Neuronal stem cell (in vitro differentiated cells): ENCODE measurements around the gene CSN3.

Source experiments
- DNase-seq: peaks from one replicate; pipeline ENCODE4 v3.0.0-alpha.2; 2013; ENCODE audit warnings: low spot score
- H2AFZ ChIP-seq: one replicate; pipeline ENCODE4 v1.6.1; 2013; ENCODE audit warnings: mild to moderate bottlenecking, low read length, inconsistent platforms
- H2AK5ac ChIP-seq: 2 replicates; pipeline ENCODE4 v1.6.1; 2013; ENCODE audit warnings: low read depth, mild to moderate bottlenecking, inconsistent platforms, low read length, moderate library complexity, mixed read lengths
- H2BK120ac ChIP-seq: 2 replicates; pipeline ENCODE4 v1.6.1; 2013; ENCODE audit warnings: low read depth, mild to moderate bottlenecking, inconsistent platforms, low read length, moderate library complexity, mixed read lengths
- H2BK12ac ChIP-seq: one replicate; pipeline ENCODE4 v1.6.1; 2013; ENCODE audit warnings: low read length, inconsistent platforms
- H2BK15ac ChIP-seq: 2 replicates; pipeline ENCODE4 v1.6.1; 2013; ENCODE audit warnings: mild to moderate bottlenecking, low read length, inconsistent platforms, mixed read lengths
- H2BK5ac ChIP-seq: one replicate; pipeline ENCODE4 v1.6.1; 2013; ENCODE audit warnings: inconsistent platforms, mild to moderate bottlenecking, low read length, moderate library complexity
- H3K14ac ChIP-seq: one replicate; pipeline ENCODE4 v1.6.1; 2013; ENCODE audit warnings: low read length, inconsistent platforms
- H3K18ac ChIP-seq: 2 replicates; pipeline ENCODE4 v1.6.1; 2013; ENCODE audit warnings: low read length, inconsistent platforms
- H3K23ac ChIP-seq: 2 replicates; pipeline ENCODE4 v1.6.1; 2013; ENCODE audit warnings: low read depth, mild to moderate bottlenecking, mixed read lengths, low read length, inconsistent platforms; ENCODE audit not compliant: poor library complexity
- H3K27ac ChIP-seq: replicated peaks from 3 replicates; pipeline ENCODE4 v1.5.1; 2013; ENCODE audit warnings: low read length, inconsistent platforms
- H3K27me3 ChIP-seq, 3 experiments: 2 replicates each; pipeline ENCODE4 v1.6.1; 2013; ENCODE audit warnings: low read length in 3 of 3, mild to moderate bottlenecking in 2 of 3, inconsistent platforms in 1 of 3, low read depth in 1 of 3, mixed read lengths in 1 of 3, moderate library complexity in 1 of 3; ENCODE audit not compliant: control insufficient read depth in 3 of 3, insufficient read depth in 3 of 3
- H3K36me3 ChIP-seq, 2 donors: replicated peaks in 1 of 2; 2 replicates each; pipeline ENCODE4 v1.6.1; 2013; ENCODE audit warnings: low read length in 2 of 2; ENCODE audit not compliant: control insufficient read depth in 2 of 2, insufficient read depth in 2 of 2
- H3K4ac ChIP-seq: 2 replicates; pipeline ENCODE4 v1.6.1; 2013; ENCODE audit warnings: inconsistent platforms, mild to moderate bottlenecking, low read length, moderate library complexity
- H3K4me1 ChIP-seq, 2 donors: 1 replicate in 1 of 2; 2 replicates in 1 of 2; pipeline ENCODE4 v1.6.1; 2013; ENCODE audit warnings: low read length in 2 of 2, low read depth in 1 of 2; ENCODE audit not compliant: control insufficient read depth in 2 of 2, insufficient read depth in 1 of 2
- H3K4me2 ChIP-seq: one replicate; pipeline ENCODE4 v1.6.1; 2013; ENCODE audit warnings: mild to moderate bottlenecking, low read length, inconsistent platforms; ENCODE audit not compliant: insufficient read depth, poor library complexity, severe bottlenecking
- H3K4me3 ChIP-seq, 2 donors: 2 replicates each; pipeline ENCODE4 v1.5.1; 2013; ENCODE audit warnings: low read length in 2 of 2, mild to moderate bottlenecking in 2 of 2, inconsistent platforms in 1 of 2, moderate library complexity in 1 of 2
- H3K79me1 ChIP-seq: one replicate; pipeline ENCODE4 v1.6.1; 2013; ENCODE audit warnings: low read depth, mild to moderate bottlenecking, inconsistent platforms, low read length, moderate library complexity
- H3K9ac ChIP-seq: one replicate; pipeline ENCODE4 v1.6.1; 2013; ENCODE audit warnings: mild to moderate bottlenecking, low read depth, low read length, inconsistent platforms; ENCODE audit not compliant: poor library complexity
- H3K9me3 ChIP-seq, 2 donors: replicated peaks in 1 of 2; 2 replicates each; pipeline versions ENCODE3 to v1.6.1; 2013; ENCODE audit warnings: low read length in 2 of 2, mild to moderate bottlenecking in 2 of 2, inconsistent platforms in 1 of 2, low read depth in 1 of 2, mixed read lengths in 1 of 2, moderate library complexity in 1 of 2; ENCODE audit not compliant: control insufficient read depth in 2 of 2, insufficient read depth in 1 of 2
- H4K8ac ChIP-seq: one replicate; pipeline ENCODE4 v1.6.1; 2013; ENCODE audit warnings: low read depth, mild to moderate bottlenecking, inconsistent platforms, low read length, moderate library complexity
- H4K91ac ChIP-seq: one replicate; pipeline ENCODE4 v1.6.1; 2013; ENCODE audit warnings: low read length, low read depth, mild to moderate bottlenecking, inconsistent platforms; ENCODE audit not compliant: poor library complexity
- WGBS, 2 donors: extraction: QIAGEN DNeasy Blood & Tissue Kit; methylation state at CpG; one replicate each; pipeline ENCODE4 v1.1.7; 2013; ENCODE audit warnings: missing lambda C conversion rate in 2 of 2, mixed read lengths in 1 of 2; ENCODE audit not compliant: insufficient read length in 2 of 2, insufficient replicate concordance in 1 of 2; ENCODE audit errors: extremely low coverage in 2 of 2; 5-methylcytosine and 5-hydroxymethylcytosine counted together

The CSN3 gene

GRCh38 chr4:70236125-70236524, 6.3 kb upstream of the CSN3 start:
- no peak overlapping the region for H3K4ac ChIP-seq
- H3K27ac ChIP-seq: no peak overlapping the region
- no peak overlapping the region for H3K23ac ChIP-seq
- no peak overlapping the region for H4K91ac ChIP-seq
- H3K4me3 ChIP-seq: no peak overlapping the region
- no peak overlapping the region for H2BK12ac ChIP-seq
- no peak overlapping the region for H3K4me2 ChIP-seq
- no peak overlapping the region for H3K14ac ChIP-seq
- DNase-seq: no peak
- no peak overlapping the region for H4K8ac ChIP-seq
- H3K79me1 ChIP-seq: no peaks in the 10 kb centered on the region
- H2BK15ac ChIP-seq: no peak overlapping the region
- no peak overlapping the region for H3K9ac ChIP-seq
- H3K27me3 ChIP-seq: no peaks in the 10 kb centered on the region
- WGBS, 2 donors: no CpG with 5 or more reads among the region's 1 CpG
- H2AFZ ChIP-seq: no peak overlapping the region
- no peaks in the 10 kb centered on the region for H3K9me3 ChIP-seq
- H3K18ac ChIP-seq: no peak overlapping the region
- H3K4me1 ChIP-seq: no peaks in the 10 kb centered on the region
- H3K36me3 ChIP-seq: no peaks in the 10 kb centered on the region
- no peak overlapping the region for H2BK120ac ChIP-seq
- H2AK5ac ChIP-seq: no peak overlapping the region
- no peak overlapping the region for H2BK5ac ChIP-seq

- no peak overlapping the region for H2BK12ac ChIP-seq
- H2AK5ac ChIP-seq: no peak overlapping the region
- no peak overlapping the region for H2BK5ac ChIP-seq
- H3K9ac ChIP-seq: no peak overlapping the region
- H3K18ac ChIP-seq: no peak overlapping the region
- no peak overlapping the region for H3K4me2 ChIP-seq
- H3K36me3 ChIP-seq: no peaks in the 10 kb centered on the region
- no peaks in the 10 kb centered on the region for H3K9me3 ChIP-seq
- no peaks in the 10 kb centered on the region for H3K79me1 ChIP-seq
- H4K91ac ChIP-seq: no peak overlapping the region
- no peak overlapping the region for H2BK120ac ChIP-seq
- WGBS, 2 donors: no CpG with 5 or more reads among the region's 3 CpGs
- DNase-seq: no peak
- no peaks in the 10 kb centered on the region for H3K4me1 ChIP-seq
- H3K14ac ChIP-seq: no peak overlapping the region
- no peak overlapping the region for H2AFZ ChIP-seq
- H4K8ac ChIP-seq: no peak overlapping the region
- no peak overlapping the region for H3K23ac ChIP-seq
- no peaks in the 10 kb centered on the region for H3K27me3 ChIP-seq
- no peak overlapping the region for H3K4me3 ChIP-seq
- H3K4ac ChIP-seq: no peak overlapping the region
- H2BK15ac ChIP-seq: no peak overlapping the region
- no peak overlapping the region for H3K27ac ChIP-seq
These were observed 3.1 kb upstream of the CSN3 start for GRCh38 chr4:70239131-70239883.

- H4K91ac ChIP-seq: no peak overlapping the region
- H3K9me3 ChIP-seq: no peaks in the 10 kb centered on the region
- H3K9ac ChIP-seq: no peak overlapping the region
- H3K79me1 ChIP-seq: no peaks in the 10 kb centered on the region
- no peak for DNase-seq
- no peak overlapping the region for H3K4me3 ChIP-seq
- H2AFZ ChIP-seq: no peak overlapping the region
- no peak overlapping the region for H3K14ac ChIP-seq
- H2AK5ac ChIP-seq: no peak overlapping the region
- no peak overlapping the region for H2BK15ac ChIP-seq
- no peak overlapping the region for H2BK120ac ChIP-seq
- H4K8ac ChIP-seq: no peak overlapping the region
- WGBS, 2 donors: no CpG with 5 or more reads among the region's 5 CpGs
- no peaks in the 10 kb centered on the region for H3K27me3 ChIP-seq
- no peak overlapping the region for H3K4me2 ChIP-seq
- H3K23ac ChIP-seq: no peak overlapping the region
- no peaks in the 10 kb centered on the region for H3K4me1 ChIP-seq
- H3K36me3 ChIP-seq: no peaks in the 10 kb centered on the region
- no peak overlapping the region for H3K18ac ChIP-seq
- no peak overlapping the region for H3K27ac ChIP-seq
- no peak overlapping the region for H2BK12ac ChIP-seq
- no peak overlapping the region for H2BK5ac ChIP-seq
- no peak overlapping the region for H3K4ac ChIP-seq
These were observed 2.4 kb upstream of the CSN3 start for GRCh38 chr4:70239884-70240591.

GRCh38 chr4:70243091-70243490, 694 bp downstream of the CSN3 start:
- Histone ChIP-seq H2BK120ac (no peak overlapping the region), H3K36me3 (no peaks in the 10 kb centered on the region), H3K23ac (no peak overlapping the region), H2BK15ac (no peak overlapping the region), H3K14ac (no peak overlapping the region), H2AFZ (no peak overlapping the region), H3K4me2 (no peak overlapping the region), H3K27ac (no peak overlapping the region), H3K27me3 (no peaks in the 10 kb centered on the region), H2BK5ac (no peak overlapping the region), H3K79me1 (no peaks in the 10 kb centered on the region), H3K4me3 (no peak overlapping the region), H3K9ac (no peak overlapping the region), H2AK5ac (no peak overlapping the region), H3K9me3 (no peaks in the 10 kb centered on the region), H3K4me1 (no peaks in the 10 kb centered on the region), H4K8ac (no peak overlapping the region), H3K4ac (no peak overlapping the region), H3K18ac (no peak overlapping the region), H4K91ac (no peak overlapping the region), H2BK12ac (no peak overlapping the region)
- WGBS, 2 donors: no CpG with 5 or more reads among the region's 4 CpGs
- no peak for DNase-seq
